Measurements from ENCODE around the gene ASPN. TPM values are rescaled to one million over a fixed set of nuclear protein-coding genes. Genes with fewer than 3 reads are reported as not detected.

ASPN gene
- total and polyA plus RNA-seq, 2 donors (not counting 3 experiments of a cell fraction or from before 2014, with no cell fraction given) = not detected

GRCh38 chr9:92444841-92445240 lies 37.5 kb downstream of the ASPN start:
- Histone ChIP-seq H4K20me1 (replicated peaks; ENCODE audit: control insufficient read depth, extremely low read depth, insufficient read depth, low read length) (no peaks in the 10 kb centered on the region), H3K27me3 (ENCODE audit: control insufficient read depth in 2 of 2, insufficient read depth in 2 of 2, low read length in 2 of 2) (no peaks in the 10 kb centered on the region), H3K9ac (replicated peaks; ENCODE audit: extremely low read depth, insufficient read depth, low read length) (no peak overlapping the region), H3K36me3 (ENCODE audit: control insufficient read depth in 2 of 2, extremely low read depth in 1 of 2, insufficient read depth in 2 of 2, low read length in 2 of 2) (no peaks in the 10 kb centered on the region), H2AFZ (ENCODE audit: low read depth, low read length) (no peak overlapping the region), H3K4me1 (ENCODE audit: control insufficient read depth, extremely low read depth, insufficient read depth, low read length) (no peaks in the 10 kb centered on the region), H3K79me2 (ENCODE audit: control insufficient read depth, insufficient read depth, low read length) (no peaks in the 10 kb centered on the region), H3K4me2 (ENCODE audit: insufficient read depth, low read length) (no peak overlapping the region), H3K9me3 (replicated peaks; ENCODE audit: control insufficient read depth, insufficient read depth, low read length) (no peaks in the 10 kb centered on the region), H3K27ac (ENCODE audit: insufficient read depth, low read depth, low read length) (no peak overlapping the region), H3K9me1 (replicated peaks; ENCODE audit: control insufficient read depth, extremely low read depth, insufficient read depth, low read length) (no peaks in the 10 kb centered on the region), H3K4me3 (replicated peaks in 1 of 3; ENCODE audit: insufficient read depth in 1 of 3, low read depth in 1 of 3, low read length in 3 of 3) (no peak overlapping the region)
- BruUV-seq (replicated peaks) = no TSS peak
- dilution Hi-C loops (cut with MboI; ENCODE audit: extremely low pct_ligation_motif_present, low sequenced_read_pairs) = no loop called here
- DNase-seq (ENCODE audit: low read depth, low spot score) (no peak), FAIRE-seq (no peak)
- CTCF ChIA-PET = no interaction called here
- intact Hi-C loops (cut with micrococcal nuclease) = no loop called here
- POLR2A ChIA-PET = no interaction called here
- TF ChIP-seq GATA2 (IDR thresholded peaks at IDR 0.05; ENCODE audit: insufficient read depth, insufficient read length, low read depth, low read length) = no peak
- no peak for TF ChIP-seq EZH2 (IDR thresholded peaks at IDR 0.05; ENCODE audit: borderline replicate concordance, low read depth, low read length, severe bottlenecking)
- TF ChIP-seq CTCF (IDR thresholded peaks at IDR 0.05; ENCODE audit: extremely low read depth in 1 of 2, insufficient read depth in 1 of 2, low read depth in 1 of 2, low read length in 2 of 2) = no peak
- no peak for TF ChIP-seq JUN (IDR thresholded peaks at IDR 0.05; ENCODE audit: borderline replicate concordance, insufficient read depth, insufficient read length, low read depth)
- TF ChIP-seq, protein P1, sequence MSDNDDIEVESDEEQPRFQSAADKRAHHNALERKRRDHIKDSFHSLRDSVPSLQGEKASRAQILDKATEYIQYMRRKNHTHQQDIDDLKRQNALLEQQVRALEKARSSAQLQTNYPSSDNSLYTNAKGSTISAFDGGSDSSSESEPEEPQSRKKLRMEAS (IDR thresholded peaks at IDR 0.05; ENCODE audit: insufficient read depth, insufficient read length) = no peak
- TF ChIP-seq POLR2A (IDR thresholded peaks at IDR 0.05; ENCODE audit: low read depth, low read length) = no peak
- no peak for TF ChIP-seq POLR2AphosphoS5 (IDR thresholded peaks at IDR 0.05; ENCODE audit: insufficient read depth, low read depth, low read length)
- TF ChIP-seq FOS (IDR thresholded peaks at IDR 0.05; ENCODE audit: borderline replicate concordance, insufficient read depth, low read length) = no peak
- TF ChIP-seq MYC (IDR thresholded peaks at IDR 0.05; ENCODE audit: low read depth, low read length) = no peak

All from endothelial cell of umbilical vein (primary cell).